GM12878 (cell line): ENCODE measurements around the gene KDM4D. TPM values are rescaled to one million over a fixed set of nuclear protein-coding genes. Genes with fewer than 3 reads are reported as not detected.

Experiments used
- ATAC-seq: fragments of 200-7000 bp; cut with Tn5 transposase; 3 replicates; pipeline ENCODE4 v1.9.1; 2020; ENCODE audit warnings: mild to moderate bottlenecking, moderate library complexity
- BruUV-seq: library from RNA; stranded (reverse); fragments of 400-500 nt; replicated peaks from 2 replicates; lab custom pipeline; 2021; lab: Mats Ljungman, UMichigan
- CTCF ChIA-PET: fragments of 300-600 bp; sonication (Branson Sonifier 250); formaldehyde crosslinking; extraction: SDS; loops from one replicate; lab custom pipeline; 2021; ENCODE audit warnings: inconsistent platforms; lab: Yijun Ruan, JAX
- POLR2A ChIA-PET: fragments of 350-600 bp; formaldehyde crosslinking; extraction: SDS; loops from one replicate; lab custom pipeline; 2021; ENCODE audit warnings: inconsistent platforms; lab: Charles Lee
- RAD21 ChIA-PET: fragments of 300-600 bp; sonication (Branson Sonifier 250); formaldehyde crosslinking; loops from one replicate; lab custom pipeline; 2023; ENCODE audit warnings: antibody characterized with exemption; ENCODE audit not compliant: unreplicated experiment; lab: Charles Lee
- SMC1A ChIA-PET: fragments of 300-600 bp; sonication (Branson Sonifier 250); formaldehyde crosslinking; loops from one replicate; lab custom pipeline; 2023; ENCODE audit not compliant: unreplicated experiment, uncharacterized antibody; lab: Charles Lee
- DNase-seq: peaks from one replicate; pipeline ENCODE4 v3.0.0-alpha.2; 2011; ENCODE audit warnings: low read depth, low spot score
- FAIRE-seq: peaks from 3 replicates; lab custom pipeline; 2011; peaks lifted over from hg19 to GRCh38; lab: Jason Lieb, UNC
- H2AFZ ChIP-seq: 2 replicates; pipeline ENCODE4 v1.6.0; 2011; ENCODE audit warnings: low read depth, low read length, control low read depth; ENCODE audit not compliant: control insufficient read depth
- H3K27ac ChIP-seq: 2 replicates; pipeline ENCODE4 v1.5.1; 2011; ENCODE audit warnings: control low read depth; ENCODE audit not compliant: control insufficient read depth, insufficient read depth
- H3K27me3 ChIP-seq, 2 experiments: replicated peaks in 1 of 2; 2 replicates each; pipeline versions ENCODE4 v1.6.0 to v1.6.1; 2011; ENCODE audit warnings: low read length in 1 of 2; ENCODE audit not compliant: control insufficient read depth in 2 of 2, insufficient read depth in 2 of 2
- H3K36me3 ChIP-seq, 2 experiments: 2 replicates each; pipeline ENCODE4 v1.5.1; 2011; ENCODE audit warnings: low read length in 1 of 2; ENCODE audit not compliant: control insufficient read depth in 2 of 2, insufficient read depth in 2 of 2
- H3K4me1 ChIP-seq: 2 replicates; pipeline ENCODE4 v1.6.1; 2011; ENCODE audit warnings: mild to moderate bottlenecking, low read length, moderate library complexity, mixed read lengths; ENCODE audit not compliant: control insufficient read depth, insufficient read depth
- H3K4me2 ChIP-seq: 2 replicates; pipeline ENCODE4 v1.6.0; 2011; ENCODE audit warnings: control low read depth; ENCODE audit not compliant: control insufficient read depth, insufficient read depth
- H3K4me3 ChIP-seq: fragments of 200-600 bp; sonication (generic); 2 replicates; pipeline ENCODE4 v1.5.1; 2016
- H3K79me2 ChIP-seq: 2 replicates; pipeline ENCODE4 v1.6.0; 2011; ENCODE audit warnings: low read length; ENCODE audit not compliant: control insufficient read depth, insufficient read depth
- H3K9ac ChIP-seq: 2 replicates; pipeline ENCODE4 v1.8.0; 2011; ENCODE audit warnings: low read length, control low read depth, mixed read lengths; ENCODE audit not compliant: control insufficient read depth, insufficient read depth
- H3K9me3 ChIP-seq: replicated peaks from 3 replicates; pipeline ENCODE4 v1.5.1; 2011; ENCODE audit warnings: mild to moderate bottlenecking, low read length; ENCODE audit not compliant: control insufficient read depth, insufficient read depth
- H4K20me1 ChIP-seq: 2 replicates; pipeline ENCODE4 v1.6.0; 2011; ENCODE audit not compliant: control insufficient read depth, insufficient read depth
- ATF7 ChIP-seq: fragments of 450-650 bp; IDR thresholded peaks from 2 replicates; pipeline ENCODE4 v1.6.1; 2016; ENCODE audit warnings: low read depth, mild to moderate bottlenecking
- CBX5 ChIP-seq: sonication (generic); IDR thresholded peaks from 2 replicates; pipeline ENCODE4 v1.6.1; 2016; ENCODE audit warnings: low read depth, moderate library complexity, mild to moderate bottlenecking, inconsistent platforms
- CEBPZ ChIP-seq: fragments of 150-350 bp; IDR thresholded peaks from 2 replicates; pipeline ENCODE4 v1.6.1; 2016; ENCODE audit warnings: low read depth, low read length
- HDGF ChIP-seq: fragments of 450-650 bp; IDR thresholded peaks from 2 replicates; pipeline ENCODE4 v1.6.1; 2016; ENCODE audit warnings: antibody characterized with exemption
- MAX ChIP-seq: IDR thresholded peaks from 2 replicates; pipeline ENCODE4 v1.6.1; 2012; ENCODE audit warnings: low read depth, low read length, improper control_type of control experiment
- MYB ChIP-seq: fragments of 150-350 bp; IDR thresholded peaks from 2 replicates; pipeline ENCODE4 v1.6.1; 2014; ENCODE audit warnings: mild to moderate bottlenecking, low read depth, low read length, borderline replicate concordance
- POLR2AphosphoS5 ChIP-seq: IDR thresholded peaks from 2 replicates; pipeline ENCODE4 v1.6.1; 2011; ENCODE audit warnings: mild to moderate bottlenecking, low read length, inconsistent platforms
- RCOR1 ChIP-seq: conservative IDR thresholded peaks from 2 replicates; pipeline ENCODE4 v1.6.1; 2012; ENCODE audit warnings: low read depth, low read length, improper control_type of control experiment
- TCF12 ChIP-seq: IDR thresholded peaks from 2 replicates; pipeline ENCODE4 v1.6.1; 2011; ENCODE audit warnings: low read depth, mild to moderate bottlenecking, low read length
- TCF7 ChIP-seq: IDR thresholded peaks from 2 replicates; pipeline ENCODE4 v1.6.1; 2014; ENCODE audit warnings: antibody characterized with exemption, borderline replicate concordance
- WGBS: methylation state at CpG from one replicate; pipeline ENCODE4 v1.1.6; 2016; ENCODE audit warnings: low lambda C conversion rate; ENCODE audit not compliant: insufficient replicate concordance, insufficient coverage; ENCODE audit errors: missing lambda C conversion rate; 5-methylcytosine and 5-hydroxymethylcytosine counted together
- in situ Hi-C: fragments of 300-500 bp; cut with MboI; formaldehyde crosslinking; loops from 9 replicates; pipeline ENCODE4 v1.14.3; 2018; ENCODE audit warnings: mixed read lengths
- intact Hi-C: fragments of 100-400 bp; cut with micrococcal nuclease; formaldehyde crosslinking; loops from one replicate; pipeline ENCODE4 v1.14.2; 2022; ENCODE audit not compliant: unreplicated experiment
- polyA plus RNA-seq, 11 experiments: library from polyadenylated mRNA; depleted of rRNA in 4 of 11; unstranded in 6 of 11; stranded (reverse) in 5 of 11; fragments of >200 nt; fragmentation: Nextera tagmentation in 4 of 11; fragmentation: Illumina TruSeq in 1 of 11; extraction: Ambion mirVana in 4 of 11; extraction: Trizol in 1 of 11; gene quantifications; 1 replicate in 1 of 11; 2 replicates in 10 of 11; pipeline versions ENCODE4 v1.2.1 to v1.2.3, GENCODE V29; 2011 to 2016; ENCODE audit warnings: inconsistent platforms in 2 of 11, missing spikeins in 2 of 11, low read depth in 1 of 11
- total RNA-seq, 4 experiments: library from RNA; depleted of rRNA in 3 of 4; stranded (reverse); fragments of >200 nt in 3 of 4; fragmentation: Illumina TruSeq in 1 of 4; extraction: Trizol in 1 of 4; gene quantifications; 2 replicates each; pipeline versions ENCODE4 v1.2.1 to v1.2.3, GENCODE V29; 2013 to 2021
- TF ChIP-seq, protein P1 (sequence below): fragments of 150-350 bp; IDR thresholded peaks from 2 replicates; pipeline ENCODE4 v1.6.1; 2014; ENCODE audit warnings: mild to moderate bottlenecking, low read depth, low read length
- TF ChIP-seq, protein P2 (sequence below): IDR thresholded peaks from 2 replicates; pipeline ENCODE4 v1.6.1; 2011; ENCODE audit warnings: low read depth, mild to moderate bottlenecking, low read length, moderate library complexity, borderline replicate concordance; ENCODE audit errors: extremely low read depth
- TF ChIP-seq, protein P3 (sequence below): fragments of 450-650 bp; formaldehyde crosslinking; IDR thresholded peaks from 2 replicates; pipeline ENCODE4 v1.4.0; 2020; ENCODE audit warnings: mild to moderate bottlenecking, moderate library complexity

Gene KDM4D
- total and polyA plus RNA-seq, 10 of the 15 experiments (the other 5 are each of a cell fraction or from before 2014, with no cell fraction given) = 0.63 to 2.6 (median 1.3) TPM

DNA sequence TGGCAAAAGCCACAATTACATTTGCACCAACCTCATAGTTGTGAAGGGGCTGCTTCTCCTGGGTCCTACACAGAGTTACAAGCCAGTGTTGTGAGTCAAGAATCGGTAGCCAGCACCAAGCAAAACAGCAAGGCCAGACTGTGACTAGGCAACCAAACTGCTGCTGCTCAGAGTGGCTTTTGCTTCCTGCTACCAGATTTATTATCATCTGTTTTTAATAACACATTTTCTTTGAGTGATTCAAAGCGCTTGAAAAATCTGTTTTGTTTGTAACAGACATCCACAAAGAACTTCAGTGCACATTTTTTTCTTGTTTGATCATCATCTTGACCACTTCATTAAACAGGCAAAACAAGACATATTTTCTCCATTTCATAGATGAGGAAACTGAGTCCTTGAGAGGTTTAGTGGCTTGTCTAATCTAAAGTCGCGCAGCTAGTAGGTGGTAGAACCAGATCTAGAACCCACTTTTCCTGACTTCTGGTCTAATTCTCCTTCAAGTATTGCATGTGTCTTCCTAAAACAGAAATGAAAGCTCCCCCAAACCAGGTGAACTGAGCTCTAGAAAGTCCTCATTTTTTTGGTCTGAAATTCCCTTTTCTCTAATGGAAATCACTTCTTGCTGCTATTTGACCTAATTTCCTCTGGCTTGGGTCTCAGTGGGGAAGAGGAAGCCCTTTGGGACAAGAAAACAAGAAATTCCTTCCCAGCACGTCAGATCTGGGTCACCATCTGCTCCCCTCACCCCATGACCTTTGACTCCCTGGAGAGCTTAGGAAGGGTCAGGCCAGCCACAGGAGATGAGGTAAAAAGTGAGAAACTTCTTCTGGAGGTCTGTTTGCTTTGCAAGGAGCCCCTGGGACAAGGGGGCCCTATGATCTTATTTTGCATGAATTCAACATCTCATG lies 40.0 kb upstream of the KDM4D start:
- no peak overlapping the region for H3K9ac ChIP-seq
- DNase-seq (no peak), ATAC-seq (no peak), FAIRE-seq (no peak)
- WGBS = 22% methylated on average over 5 of the region's 5 CpGs
- no peaks in the 10 kb centered on the region for H3K36me3 ChIP-seq
- no peaks in the 10 kb centered on the region; the same call in 2 of the 3 replicates for H3K9me3 ChIP-seq
- ChIA-PET CTCF (interaction anchor here (0.7 to 2.0 kb wide), 2 partner anchors 35 to 36 kb away, joined by 3 to 5 read pairs; no protein-coding TSS in a partner anchor), SMC1A (interaction anchor here (0.6 kb wide), 1 partner anchor 122 kb away, joined by 3 read pairs; no protein-coding TSS in a partner anchor), RAD21 (no interaction called here), POLR2A (no interaction called here)
- H3K27me3 ChIP-seq = no peaks in the 10 kb centered on the region; a peak in 1 of 4 replicates
- no TSS peak for BruUV-seq
- H3K4me2 ChIP-seq = no peak overlapping the region
- H3K27ac ChIP-seq = no peak overlapping the region
- H3K79me2 ChIP-seq = no peaks in the 10 kb centered on the region
- intact Hi-C loops = no loop called here
- in situ Hi-C loops = no loop called here
- no peak overlapping the region for H3K4me3 ChIP-seq
- no peaks in the 10 kb centered on the region for H3K4me1 ChIP-seq
- H2AFZ ChIP-seq = no peak overlapping the region
- no peaks in the 10 kb centered on the region for H4K20me1 ChIP-seq
- no peak for TF ChIP-seq POLR2AphosphoS5
- no peak for TF ChIP-seq HDGF
- TF ChIP-seq TCF7 = no peak
- no peak for TF ChIP-seq RCOR1
- TF ChIP-seq, protein P1, sequence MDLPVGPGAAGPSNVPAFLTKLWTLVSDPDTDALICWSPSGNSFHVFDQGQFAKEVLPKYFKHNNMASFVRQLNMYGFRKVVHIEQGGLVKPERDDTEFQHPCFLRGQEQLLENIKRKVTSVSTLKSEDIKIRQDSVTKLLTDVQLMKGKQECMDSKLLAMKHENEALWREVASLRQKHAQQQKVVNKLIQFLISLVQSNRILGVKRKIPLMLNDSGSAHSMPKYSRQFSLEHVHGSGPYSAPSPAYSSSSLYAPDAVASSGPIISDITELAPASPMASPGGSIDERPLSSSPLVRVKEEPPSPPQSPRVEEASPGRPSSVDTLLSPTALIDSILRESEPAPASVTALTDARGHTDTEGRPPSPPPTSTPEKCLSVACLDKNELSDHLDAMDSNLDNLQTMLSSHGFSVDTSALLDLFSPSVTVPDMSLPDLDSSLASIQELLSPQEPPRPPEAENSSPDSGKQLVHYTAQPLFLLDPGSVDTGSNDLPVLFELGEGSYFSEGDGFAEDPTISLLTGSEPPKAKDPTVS = no peak
- TF ChIP-seq, protein P2, sequence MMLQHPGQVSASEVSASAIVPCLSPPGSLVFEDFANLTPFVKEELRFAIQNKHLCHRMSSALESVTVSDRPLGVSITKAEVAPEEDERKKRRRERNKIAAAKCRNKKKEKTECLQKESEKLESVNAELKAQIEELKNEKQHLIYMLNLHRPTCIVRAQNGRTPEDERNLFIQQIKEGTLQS = no peak
- TF ChIP-seq CEBPZ = no peak
- TF ChIP-seq MYB = no peak
- TF ChIP-seq, protein P3, sequence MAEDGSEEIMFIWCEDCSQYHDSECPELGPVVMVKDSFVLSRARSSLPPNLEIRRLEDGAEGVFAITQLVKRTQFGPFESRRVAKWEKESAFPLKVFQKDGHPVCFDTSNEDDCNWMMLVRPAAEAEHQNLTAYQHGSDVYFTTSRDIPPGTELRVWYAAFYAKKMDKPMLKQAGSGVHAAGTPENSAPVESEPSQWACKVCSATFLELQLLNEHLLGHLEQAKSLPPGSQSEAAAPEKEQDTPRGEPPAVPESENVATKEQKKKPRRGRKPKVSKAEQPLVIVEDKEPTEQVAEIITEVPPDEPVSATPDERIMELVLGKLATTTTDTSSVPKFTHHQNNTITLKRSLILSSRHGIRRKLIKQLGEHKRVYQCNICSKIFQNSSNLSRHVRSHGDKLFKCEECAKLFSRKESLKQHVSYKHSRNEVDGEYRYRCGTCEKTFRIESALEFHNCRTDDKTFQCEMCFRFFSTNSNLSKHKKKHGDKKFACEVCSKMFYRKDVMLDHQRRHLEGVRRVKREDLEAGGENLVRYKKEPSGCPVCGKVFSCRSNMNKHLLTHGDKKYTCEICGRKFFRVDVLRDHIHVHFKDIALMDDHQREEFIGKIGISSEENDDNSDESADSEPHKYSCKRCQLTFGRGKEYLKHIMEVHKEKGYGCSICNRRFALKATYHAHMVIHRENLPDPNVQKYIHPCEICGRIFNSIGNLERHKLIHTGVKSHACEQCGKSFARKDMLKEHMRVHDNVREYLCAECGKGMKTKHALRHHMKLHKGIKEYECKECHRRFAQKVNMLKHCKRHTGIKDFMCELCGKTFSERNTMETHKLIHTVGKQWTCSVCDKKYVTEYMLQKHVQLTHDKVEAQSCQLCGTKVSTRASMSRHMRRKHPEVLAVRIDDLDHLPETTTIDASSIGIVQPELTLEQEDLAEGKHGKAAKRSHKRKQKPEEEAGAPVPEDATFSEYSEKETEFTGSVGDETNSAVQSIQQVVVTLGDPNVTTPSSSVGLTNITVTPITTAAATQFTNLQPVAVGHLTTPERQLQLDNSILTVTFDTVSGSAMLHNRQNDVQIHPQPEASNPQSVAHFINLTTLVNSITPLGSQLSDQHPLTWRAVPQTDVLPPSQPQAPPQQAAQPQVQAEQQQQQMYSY = no peak
- no peak for TF ChIP-seq CBX5
- no peak for TF ChIP-seq TCF12
- TF ChIP-seq MAX = no peak
- no peak for TF ChIP-seq ATF7
